HFF-Myc (cell line): ENCODE results near the gene EMILIN2.

Source experiments
- DNase-seq: peaks from one replicate; pipeline ENCODE4 v3.0.0-alpha.2; 2011; ENCODE audit warnings: low read depth; ENCODE audit errors: extremely low read depth
- H3K4me3 ChIP-seq: replicated peaks from 2 replicates; pipeline ENCODE4 v1.5.1; 2011; ENCODE audit warnings: low read depth, mild to moderate bottlenecking, control low read depth, low read length
- CTCF ChIP-seq: IDR thresholded peaks from 2 replicates; pipeline ENCODE4 v1.5.1; 2012; ENCODE audit warnings: mild to moderate bottlenecking, low read depth, low read length, control low read depth; ENCODE audit errors: missing control alignments

The EMILIN2 gene

DNA sequence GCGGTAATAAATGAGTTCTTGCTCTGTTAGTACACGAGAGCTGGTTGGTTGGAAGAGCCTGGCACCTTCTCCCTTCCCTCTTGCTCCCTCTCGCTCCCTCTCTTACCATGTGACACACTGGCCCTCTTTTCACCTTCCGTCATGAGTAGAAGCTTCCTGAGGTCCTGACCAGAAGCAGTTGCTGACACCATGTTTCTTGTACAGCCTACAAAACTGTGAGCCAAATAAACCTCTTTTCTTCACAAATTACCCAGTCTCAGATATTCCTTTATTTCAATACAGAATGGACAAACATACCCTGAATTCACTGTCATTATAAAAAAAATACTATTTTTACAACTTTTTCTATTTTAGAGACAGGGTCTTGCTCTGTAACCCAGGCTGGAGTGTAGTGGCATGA is 40.7 kb downstream of the EMILIN2 start:
- TF ChIP-seq CTCF: no peak
- DNase-seq: no peak
- no peak overlapping the region for H3K4me3 ChIP-seq

- no peak for DNase-seq
- TF ChIP-seq CTCF: no peak
- H3K4me3 ChIP-seq: no peak overlapping the region
Observed at GRCh38 chr18:2889761-2890192, 43.0 kb downstream of the EMILIN2 start.

DNA sequence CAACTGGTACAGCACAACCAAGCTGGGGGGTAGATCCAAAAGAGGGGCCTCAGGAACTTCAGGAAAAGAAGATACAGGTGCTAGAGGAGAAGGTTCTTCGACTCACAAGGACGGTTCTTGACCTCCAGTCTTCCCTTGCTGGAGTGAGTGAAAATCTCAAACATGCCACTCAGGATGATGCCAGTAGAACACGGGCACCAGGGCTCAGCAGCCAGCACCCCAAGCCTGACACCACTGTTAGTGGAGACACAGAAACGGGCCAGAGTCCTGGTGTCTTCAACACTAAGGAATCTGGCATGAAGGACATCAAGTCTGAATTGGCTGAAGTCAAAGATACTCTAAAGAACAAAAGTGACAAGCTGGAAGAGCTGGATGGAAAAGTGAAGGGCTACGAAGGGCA is 43.8 kb downstream of the EMILIN2 start:
- H3K4me3 ChIP-seq: no peak overlapping the region
- no peak for DNase-seq
- no peak for TF ChIP-seq CTCF

GRCh38 chr18:2891526-2892431 is 45.0 kb downstream of the EMILIN2 start:
- no peak for TF ChIP-seq CTCF
- DNase-seq: no peak
- H3K4me3 ChIP-seq: no peak overlapping the region

DNA sequence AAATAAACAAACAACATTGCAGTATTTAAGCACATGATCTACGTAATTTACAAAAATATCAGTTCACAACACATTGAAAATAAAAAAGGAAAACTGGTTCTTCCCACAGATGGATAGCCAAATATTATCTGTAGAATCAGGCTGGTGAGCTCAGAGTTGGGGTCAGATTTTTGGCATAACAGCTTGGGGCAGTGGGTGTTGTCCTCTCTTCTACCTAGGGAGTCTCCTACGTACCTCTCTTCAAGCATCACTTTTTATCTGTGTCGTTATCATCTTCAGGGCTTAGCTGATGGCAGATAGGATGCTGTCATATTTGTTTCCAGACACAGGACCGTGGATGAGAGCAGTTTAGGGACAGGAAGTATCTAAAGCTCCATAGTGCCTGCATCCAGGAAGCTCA is 46.2 kb downstream of the EMILIN2 start:
- no peak for DNase-seq
- no peak overlapping the region for H3K4me3 ChIP-seq
- no peak for TF ChIP-seq CTCF

DNA sequence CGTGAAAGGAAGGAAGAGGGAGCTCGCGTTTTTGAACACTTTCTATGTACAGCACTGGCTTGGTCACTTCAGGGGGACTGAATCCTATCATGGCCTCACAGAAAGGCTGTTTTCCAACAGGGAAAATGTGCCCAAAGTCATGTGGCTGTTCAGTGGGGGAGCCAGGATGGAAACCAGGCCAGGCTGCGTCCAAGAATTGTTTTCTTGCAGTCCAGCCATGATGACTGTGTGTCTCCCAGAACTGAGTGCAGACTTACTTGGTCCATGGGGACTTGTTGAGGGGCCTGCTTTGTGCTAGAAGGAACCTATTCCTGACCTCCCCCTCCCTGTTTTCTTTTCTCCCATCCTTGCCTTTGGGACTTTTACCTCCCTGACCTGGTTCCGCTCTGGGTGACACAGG is 46.9 kb downstream of the EMILIN2 start:
- TF ChIP-seq CTCF: no peak
- no peak for DNase-seq
- no peak overlapping the region for H3K4me3 ChIP-seq
